Measurements from ENCODE around the gene KLK6. TPM values are rescaled to one million over a fixed set of nuclear protein-coding genes. Genes with fewer than 3 reads are reported as not detected.
A peak's percentile ranks its signal among the peaks of the same experiment; 100 is the strongest.

Gene KLK6
- total and polyA plus RNA-seq, 8 donors = 0.15 to 0.47 (median 0.29) TPM; not detected in 2

- Histone ChIP-seq H3K4me3 (no peak overlapping the region), H3K4me1 (peaks cover 0 to 7% of the 10 kb centered on the region in 2 donors), H3K27me3 (peaks cover 6 to 67% of the 10 kb centered on the region in 2 donors), H3K9me3 (no peaks in the 10 kb centered on the region), H3K36me3 (no peaks in the 10 kb centered on the region), H3K27ac (no peak overlapping the region)
- TF ChIP-seq CTCF (IDR thresholded peaks at IDR 0.05) = peak; percentile 82 to 83
- ATAC-seq (peak; percentile 100), DNase-seq (peak; percentile 54 to 80 (median 72))
- intact Hi-C loops (cut with DNase I) = no loop called here
Observed at GRCh38 chr19:50922317-50922853, 47.0 kb downstream of the KLK6 start.

- TF ChIP-seq CTCF (IDR thresholded peaks at IDR 0.05) = no peak
- Histone ChIP-seq H3K4me3 (no peak overlapping the region), H3K36me3 (no peaks in the 10 kb centered on the region), H3K9me3 (no peaks in the 10 kb centered on the region), H3K27ac (no peak overlapping the region), H3K4me1 (peaks cover 0 to 7% of the 10 kb centered on the region in 2 donors), H3K27me3 (peaks cover 6 to 74% of the 10 kb centered on the region in 2 donors)
- no peak for DNase-seq
- ATAC-seq = no peak
- intact Hi-C loops (cut with DNase I) = no loop called here
Observed at GRCh38 chr19:50921426-50922316, 47.7 kb downstream of the KLK6 start.

GRCh38 chr19:50916069-50916468 is 53.3 kb downstream of the KLK6 start:
- H3K4me3 ChIP-seq = no peak overlapping the region
- intact Hi-C loops (cut with DNase I) = no loop called here
- ATAC-seq = no peak
- no peaks in the 10 kb centered on the region for H3K9me3 ChIP-seq
- TF ChIP-seq CTCF (IDR thresholded peaks at IDR 0.05) = no peak
- no peak for DNase-seq
- peaks cover 11 to 87% of the 10 kb centered on the region in 2 donors for H3K27me3 ChIP-seq
- H3K36me3 ChIP-seq = no peaks in the 10 kb centered on the region
- no peaks in the 10 kb centered on the region for H3K4me1 ChIP-seq
- no peak overlapping the region for H3K27ac ChIP-seq

- peaks cover 29 to 90% of the 10 kb centered on the region in 2 donors for H3K27me3 ChIP-seq
- DNase-seq (no peak), ATAC-seq (peak; percentile 26)
- no peaks in the 10 kb centered on the region for H3K9me3 ChIP-seq
- intact Hi-C loops (cut with DNase I) = no loop called here
- no peak overlapping the region for H3K4me3 ChIP-seq
- no peak for TF ChIP-seq CTCF (IDR thresholded peaks at IDR 0.05)
- no peaks in the 10 kb centered on the region for H3K4me1 ChIP-seq
- no peaks in the 10 kb centered on the region for H3K36me3 ChIP-seq
- no peak overlapping the region for H3K27ac ChIP-seq
Observed at GRCh38 chr19:50912727-50913716, 56.4 kb downstream of the KLK6 start.
